HepG2 (cell line): ENCODE measurements around the gene CSHL1. TPM values are rescaled to one million over a fixed set of nuclear protein-coding genes. Genes with fewer than 3 reads are reported as not detected.

Experiments
- BORCS8-MEF2B ChIP-seq: sonication (generic); formaldehyde crosslinking; IDR thresholded peaks from 2 replicates; pipeline ENCODE4 v1.8.0; 2022; ENCODE audit warnings: mild to moderate bottlenecking, missing genetic modification reagents
- HDAC1 ChIP-seq: sonication (generic); formaldehyde crosslinking; IDR thresholded peaks from 2 replicates; pipeline ENCODE4 v1.5.1; 2020; ENCODE audit warnings: mild to moderate bottlenecking, missing genetic modification reagents
- HMGA1 ChIP-seq: sonication (generic); formaldehyde crosslinking; conservative IDR thresholded peaks from 2 replicates; pipeline ENCODE4 v1.4.0; 2020; ENCODE audit warnings: missing genetic modification reagents
- NONO ChIP-seq, 2 experiments: fragments of 450-650 bp in 1 of 2; sonication (generic) in 1 of 2; formaldehyde crosslinking in 1 of 2; IDR thresholded peaks in 1 of 2; conservative IDR thresholded peaks in 1 of 2; 2 replicates each; pipeline versions ENCODE4 v1.6.1 to v1.8.0; 2017 to 2022; ENCODE audit warnings: mild to moderate bottlenecking in 1 of 2, missing genetic modification reagents in 1 of 2, moderate library complexity in 1 of 2
- NRL ChIP-seq: sonication (generic); formaldehyde crosslinking; IDR thresholded peaks from 2 replicates; pipeline ENCODE4 v1.5.0; 2020; ENCODE audit warnings: missing genetic modification reagents, mild to moderate bottlenecking, moderate library complexity, borderline replicate concordance
- PHF20 ChIP-seq: sonication (generic); formaldehyde crosslinking; IDR thresholded peaks from 2 replicates; pipeline ENCODE4 v1.5.0; 2020; ENCODE audit warnings: mild to moderate bottlenecking, missing genetic modification reagents
- POGK ChIP-seq: sonication (generic); formaldehyde crosslinking; conservative IDR thresholded peaks from 2 replicates; pipeline ENCODE4 v1.8.0; 2022; ENCODE audit warnings: mild to moderate bottlenecking, moderate library complexity, missing genetic modification reagents
- RARG ChIP-seq: sonication (generic); formaldehyde crosslinking; IDR thresholded peaks from 2 replicates; pipeline ENCODE4 v1.4.0; 2020; ENCODE audit warnings: low read depth, mild to moderate bottlenecking, missing genetic modification reagents
- RBM22 ChIP-seq: fragments of 200-400 bp; formaldehyde crosslinking; optimal IDR thresholded peaks from 2 replicates; pipeline ENCODE3; 2017; ENCODE audit warnings: mild to moderate bottlenecking, low read length, moderate library complexity
- SALL1 ChIP-seq: sonication (generic); formaldehyde crosslinking; IDR thresholded peaks from 2 replicates; pipeline ENCODE4 v1.8.0; 2022; ENCODE audit warnings: mild to moderate bottlenecking, missing genetic modification reagents
- SMYD3 ChIP-seq: sonication (generic); formaldehyde crosslinking; IDR thresholded peaks from 2 replicates; pipeline ENCODE4 v1.8.1; 2023; ENCODE audit warnings: mild to moderate bottlenecking, missing genetic modification reagents
- TEF ChIP-seq: sonication (generic); formaldehyde crosslinking; IDR thresholded peaks from 2 replicates; pipeline ENCODE4 v1.5.0; 2020; ENCODE audit warnings: missing genetic modification reagents
- ZBTB2 ChIP-seq: sonication (generic); formaldehyde crosslinking; IDR thresholded peaks from 2 replicates; pipeline ENCODE4 v1.8.0; 2022; ENCODE audit warnings: low read depth, missing genetic modification reagents
- ZMYM3 ChIP-seq: sonication (generic); formaldehyde crosslinking; IDR thresholded peaks from 2 replicates; pipeline ENCODE4 v1.5.1; 2020; ENCODE audit warnings: mild to moderate bottlenecking, missing genetic modification reagents
- ZNF30 ChIP-seq: sonication (generic); formaldehyde crosslinking; IDR thresholded peaks from 2 replicates; pipeline ENCODE4 v1.5.0; 2020; ENCODE audit warnings: mild to moderate bottlenecking, missing genetic modification reagents
- ZNF576 ChIP-seq: sonication (generic); formaldehyde crosslinking; IDR thresholded peaks from 2 replicates; pipeline ENCODE4 v1.4.0; 2020; ENCODE audit warnings: mild to moderate bottlenecking, missing genetic modification reagents
- ZNF614 ChIP-seq: IDR thresholded peaks from 2 replicates; pipeline ENCODE4 v1.6.1; 2018; ENCODE audit warnings: missing biosample characterization, missing genetic modification reagents, inconsistent platforms, borderline replicate concordance
- ZNF674 ChIP-seq: sonication (generic); formaldehyde crosslinking; IDR thresholded peaks from 2 replicates; pipeline ENCODE4 v1.5.0; 2020; ENCODE audit warnings: low read depth, mild to moderate bottlenecking, missing genetic modification reagents
- polyA plus RNA-seq, 8 experiments: library from polyadenylated mRNA; depleted of rRNA in 3 of 8; stranded (reverse) in 7 of 8; unstranded in 1 of 8; fragments of >200 nt; fragmentation: Illumina TruSeq in 4 of 8; extraction: Trizol in 4 of 8; gene quantifications; 2 replicates each; pipeline versions ENCODE4 v1.2.1 to v1.2.3, GENCODE V29; 2011 to 2016; ENCODE audit warnings: low read depth in 4 of 8, missing spikeins in 1 of 8, mixed read lengths in 1 of 8; ENCODE audit not compliant: insufficient read depth in 1 of 8
- total RNA-seq, 5 experiments: library from RNA; depleted of rRNA; stranded (reverse); fragments of >200 nt; fragmentation: Illumina TruSeq; extraction: Trizol; gene quantifications; 2 replicates each; pipeline ENCODE4 v1.2.3, GENCODE V29; 2016; ENCODE audit warnings: low read depth in 1 of 5
- TF ChIP-seq, protein P1 (sequence below): sonication (generic); formaldehyde crosslinking; IDR thresholded peaks from 2 replicates; pipeline ENCODE4 v1.8.1; 2023; ENCODE audit warnings: mild to moderate bottlenecking, inconsistent platforms, moderate library complexity, missing genetic modification reagents, borderline replicate concordance

The CSHL1 gene
- total and polyA plus RNA-seq, 2 of the 13 experiments (the other 11 are each of a cell fraction or from before 2014, with no cell fraction given), result not detected

DNA sequence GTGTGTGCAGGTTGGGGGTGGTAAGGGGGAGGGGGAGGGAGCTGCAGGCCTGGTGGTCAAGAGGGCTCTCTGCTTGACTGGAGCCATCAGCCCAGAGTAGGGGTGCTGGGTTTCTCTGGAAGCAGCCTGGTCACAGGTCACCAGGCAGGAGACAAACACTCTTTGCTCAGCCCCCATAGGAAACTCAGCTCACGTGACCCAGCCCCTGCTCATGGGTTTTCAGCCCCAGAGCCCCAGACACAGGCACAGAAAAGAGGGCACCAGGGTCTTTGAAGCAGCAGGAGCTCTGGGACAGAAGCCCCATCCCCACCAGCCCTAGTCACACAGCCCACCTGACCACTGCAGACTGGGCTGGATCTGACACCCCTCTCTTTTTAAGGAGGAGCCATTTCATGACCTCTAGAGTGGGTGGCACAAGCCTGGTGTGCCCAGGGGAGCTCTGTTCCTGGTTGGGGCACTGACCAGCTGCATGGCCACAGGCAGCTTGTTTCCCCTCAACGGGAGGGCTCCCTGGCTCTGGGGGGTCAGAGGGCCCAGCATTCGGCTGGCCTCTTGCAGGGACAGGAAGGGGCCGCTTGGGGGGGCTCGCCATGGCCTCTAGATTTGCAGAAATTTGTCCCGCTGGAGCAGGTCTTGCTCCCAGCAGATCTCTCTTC lies 34.9 kb upstream of the CSHL1 start (continued):
- TF ChIP-seq ZNF614 (CRISPR knock-in tag) (no peak), ZBTB2 (CRISPR knock-in tag) (no peak), HDAC1 (CRISPR knock-in tag) (0 out of 2 replicates have a peak, but pooled peaks have one; percentile 4), RBM22 (no peak), NONO (IDR thresholded peaks at IDR 0.05) (no peak), NONO (CRISPR knock-in tag; conservative IDR thresholded peaks at IDR 0.05) (peak; percentile 26; the same call in 1 of the 2 replicates), POGK (CRISPR knock-in tag) (0 out of 2 replicates have a peak, but pooled peaks have one; percentile 39), ZNF30 (no peak), SALL1 (CRISPR knock-in tag) (0 out of 2 replicates have a peak, but pooled peaks have one; percentile 6), RARG (no peak), SMYD3 (CRISPR knock-in tag) (no peak), HMGA1 (CRISPR knock-in tag) (no peak), PHF20 (CRISPR knock-in tag) (no peak), ZNF576 (0 out of 2 replicates have a peak, but pooled peaks have one; percentile 17), BORCS8-MEF2B (CRISPR knock-in tag) (peak; percentile 56; the same call in 1 of the 2 replicates), ZNF674 (no peak), NRL (CRISPR knock-in tag) (no peak), TEF (CRISPR knock-in tag) (no peak), ZMYM3 (CRISPR knock-in tag) (peak; percentile 38; the same call in 1 of the 2 replicates)
- TF ChIP-seq, protein P1, sequence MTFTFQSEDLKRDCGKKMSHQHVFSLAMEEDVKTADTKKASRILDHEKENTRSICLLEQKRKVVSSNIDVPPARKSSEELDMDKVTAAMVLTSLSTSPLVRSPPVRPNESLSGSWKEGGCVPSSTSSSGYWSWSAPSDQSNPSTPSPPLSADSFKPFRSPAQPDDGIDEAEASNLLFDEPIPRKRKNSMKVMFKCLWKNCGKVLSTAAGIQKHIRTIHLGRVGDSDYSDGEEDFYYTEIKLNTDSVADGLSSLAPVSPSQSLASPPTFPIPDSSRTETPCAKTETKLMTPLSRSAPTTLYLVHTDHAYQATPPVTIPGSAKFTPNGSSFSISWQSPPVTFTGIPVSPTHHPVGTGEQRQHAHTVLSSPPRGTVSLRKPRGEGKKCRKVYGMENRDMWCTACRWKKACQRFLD (CRISPR knock-in tag), result 0 out of 2 replicates have a peak, but pooled peaks have one; percentile 51
- TF ChIP-seq, all 625 proteins: peak for 30
